NCI-H2196 (cell line): ENCODE results near the gene DPF3.
"Not testable (repeated sequence)": the region's sequence is repeated elsewhere in the genome, so short reads cannot be mapped to it uniquely, and the experiment has no call there.

Source experiments
- DNase-seq: peaks from one replicate; lab custom pipeline; 2025; ENCODE audit not compliant: unreplicated experiment; lab: John Stamatoyannopoulos, UW

The DPF3 gene

DNA sequence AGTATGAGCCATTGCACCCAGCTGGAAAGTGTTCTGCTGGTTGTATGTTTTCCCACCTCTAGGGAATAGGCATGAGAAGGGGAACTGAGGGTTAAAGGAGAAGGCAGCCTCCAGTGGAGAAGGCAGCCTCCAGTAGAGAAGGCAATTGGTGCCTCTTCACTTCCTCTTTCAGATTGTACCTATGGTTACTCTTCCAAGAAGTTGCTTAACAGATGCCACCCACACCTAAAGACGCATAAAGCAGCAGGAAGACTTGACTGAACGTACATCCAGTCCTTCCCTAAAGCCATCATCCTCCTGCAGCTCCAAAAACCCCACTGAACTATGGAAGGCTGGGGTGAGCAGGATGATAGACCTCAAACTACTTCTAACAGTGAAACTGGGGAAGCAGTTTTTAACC, 13.1 kb downstream of the DPF3 start:
- DNase-seq, result no peak

DNA sequence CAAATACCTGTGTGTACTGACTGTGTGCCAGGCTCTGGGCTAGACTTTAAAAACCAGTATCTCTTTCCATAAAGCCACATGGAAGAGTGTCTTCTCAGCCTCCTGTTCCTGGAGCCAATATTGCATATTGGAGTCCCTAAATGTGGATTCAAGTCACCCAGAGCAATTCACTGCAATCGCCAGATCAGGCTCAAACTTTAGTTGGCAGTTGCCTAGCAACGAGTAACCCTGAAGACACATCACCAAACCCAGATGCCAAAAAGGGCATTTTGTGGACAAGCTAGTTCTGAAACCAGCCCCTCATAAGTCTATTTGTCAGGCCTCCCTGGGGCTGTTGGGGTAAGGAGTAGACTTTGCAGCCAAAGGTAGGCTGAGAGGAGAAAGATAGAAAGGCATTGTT, 13.7 kb downstream of the DPF3 start:
- no peak for DNase-seq

GRCh38 chr14:72879431-72879830, 14.5 kb downstream of the DPF3 start:
- no peak for DNase-seq

GRCh38 chr14:72878746-72879145, 15.2 kb downstream of the DPF3 start:
- no peak for DNase-seq

DNA sequence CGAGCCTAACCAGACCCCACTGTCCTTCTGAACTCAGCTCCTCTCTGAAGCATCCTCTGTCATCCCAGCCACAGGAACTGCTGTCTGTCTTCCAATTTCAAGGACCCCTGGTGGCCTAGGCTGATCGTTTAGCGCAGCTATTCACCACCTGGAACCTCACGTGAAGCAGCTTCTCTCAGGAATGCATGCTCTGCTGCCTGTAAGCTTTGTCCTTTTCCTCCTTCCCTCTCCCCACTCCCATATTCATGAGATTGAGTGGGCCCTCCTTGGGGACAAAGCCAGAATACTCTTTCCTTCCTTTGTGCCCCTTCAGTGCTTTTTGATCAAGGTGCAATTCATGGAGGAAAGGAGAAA, 17.2 kb downstream of the DPF3 start:
- no peak for DNase-seq

DNA sequence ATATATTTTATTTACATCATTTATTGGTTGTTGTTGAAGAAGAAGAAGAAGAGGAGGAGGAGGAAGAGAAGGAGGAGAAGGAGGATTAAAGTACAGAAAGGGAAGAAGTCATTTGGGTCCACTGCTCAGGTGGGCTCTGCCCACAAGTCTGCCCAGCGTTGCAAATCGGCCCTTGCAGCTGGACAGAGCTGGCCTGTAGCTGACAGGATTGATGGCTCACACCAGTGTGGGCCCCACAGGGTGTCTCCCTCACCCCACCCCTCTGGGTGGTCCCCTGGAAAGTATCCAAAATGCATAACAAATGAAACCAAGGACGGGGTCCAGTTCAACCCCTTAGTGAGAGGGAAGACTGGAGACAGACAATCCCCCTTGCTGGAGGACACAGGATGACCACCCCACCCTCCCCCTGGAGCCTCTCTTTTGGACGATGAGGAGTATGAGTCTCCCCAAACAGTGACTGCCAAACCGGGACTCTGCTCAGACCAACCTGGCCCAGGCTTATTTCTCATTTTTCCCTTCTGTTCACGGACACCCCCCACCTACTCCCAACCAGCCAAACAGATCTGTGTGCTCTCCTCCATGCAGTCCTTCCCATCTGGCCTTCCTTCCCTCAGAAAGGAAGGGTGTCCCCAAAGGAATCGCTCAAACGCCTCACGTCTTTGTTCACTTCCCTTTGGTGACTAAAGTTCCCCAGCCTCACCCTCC, 17.7 kb downstream of the DPF3 start:
- no peak for DNase-seq

GRCh38 chr14:72870878-72871277, 23.0 kb downstream of the DPF3 start:
- not testable (repeated sequence) for DNase-seq

GRCh38 chr14:72869407-72870329, 24.2 kb downstream of the DPF3 start:
- DNase-seq, result no peak

GRCh38 chr14:72868500-72868899, 25.4 kb downstream of the DPF3 start:
- DNase-seq, result no peak

DNA sequence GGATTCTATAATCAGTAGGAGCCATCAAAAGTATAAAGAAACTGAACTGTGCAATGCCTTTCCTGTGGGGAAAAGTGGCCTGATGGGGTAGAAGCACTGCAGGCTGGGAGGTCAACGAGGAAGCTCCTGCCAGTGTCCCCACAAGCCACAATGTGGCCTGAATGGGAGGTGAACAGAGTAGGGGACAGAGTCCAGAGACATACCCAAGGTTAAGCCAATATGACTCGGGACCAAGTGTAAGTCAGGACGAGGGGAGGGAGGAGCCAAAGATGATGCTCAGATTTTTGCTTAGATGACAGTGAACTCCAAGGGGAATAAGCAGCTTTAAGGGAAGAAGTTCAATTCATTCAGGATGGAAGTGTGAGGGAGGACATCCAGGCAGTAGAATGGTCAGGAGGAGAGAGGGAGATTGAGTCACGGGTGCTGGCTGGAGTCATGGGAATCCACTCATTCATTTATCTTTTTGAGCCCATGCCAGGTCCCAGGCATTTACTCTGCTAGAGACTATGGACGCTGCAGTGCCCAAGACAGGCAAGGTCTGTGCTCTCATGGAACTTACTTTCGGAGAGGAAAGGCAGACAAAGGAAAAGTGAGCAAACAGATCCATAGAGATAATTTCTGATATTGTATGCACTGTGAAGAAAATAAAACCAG, 29.1 kb downstream of the DPF3 start:
- no peak for DNase-seq

- DNase-seq, result no peak
These were observed 30.5 kb downstream of the DPF3 start for GRCh38 chr14:72863216-72864006.

GRCh38 chr14:72856530-72857266, 37.2 kb downstream of the DPF3 start:
- DNase-seq, result no peak

GRCh38 chr14:72855913-72856312, 38.0 kb downstream of the DPF3 start:
- no peak for DNase-seq

GRCh38 chr14:72852194-72852593, 41.7 kb downstream of the DPF3 start:
- DNase-seq, result no peak

DNA sequence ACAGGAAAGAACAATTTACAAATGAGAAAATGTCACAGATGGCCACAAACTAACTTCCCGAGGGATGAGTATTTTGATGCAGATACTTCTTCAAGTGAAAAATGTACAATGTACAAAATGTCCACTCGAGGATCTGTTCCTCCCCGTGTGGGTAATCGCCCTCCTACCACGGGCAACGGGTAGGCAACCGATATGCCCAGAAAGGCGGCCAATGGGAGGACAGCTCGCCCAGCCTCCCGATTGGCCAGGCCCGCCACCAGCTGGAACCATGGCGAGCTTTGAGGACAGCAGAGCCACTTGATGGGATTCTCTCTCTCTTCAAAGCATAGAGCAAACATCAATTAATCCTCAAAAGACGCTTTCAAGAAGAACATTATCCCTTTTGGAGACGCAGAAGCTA, 42.3 kb downstream of the DPF3 start:
- no peak for DNase-seq

DNA sequence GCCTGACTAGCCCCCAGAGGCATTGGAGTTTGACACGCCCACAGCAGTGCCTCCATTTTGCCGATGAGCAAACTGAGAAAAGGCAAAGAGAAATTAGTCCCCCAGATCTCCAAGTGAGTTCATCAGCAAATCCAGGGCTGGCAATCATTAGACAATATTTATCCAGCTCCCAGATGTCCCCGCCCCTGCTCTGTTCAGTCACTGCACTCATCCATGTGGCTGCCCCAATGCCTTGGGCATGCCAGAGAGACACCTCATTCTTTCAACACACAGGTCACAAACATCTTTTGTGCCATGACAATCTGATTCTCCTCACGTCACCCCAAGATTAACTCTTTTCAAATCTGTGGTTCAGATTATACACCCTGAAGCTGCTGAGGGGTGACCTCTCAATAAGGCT, 43.5 kb downstream of the DPF3 start:
- DNase-seq, result no peak

GRCh38 chr14:72849222-72849621, 44.7 kb downstream of the DPF3 start:
- no peak for DNase-seq

- DNase-seq, result no peak
These were observed 46.2 kb downstream of the DPF3 start for GRCh38 chr14:72847721-72848120.

- no peak for DNase-seq
These were observed 48.2 kb downstream of the DPF3 start for GRCh38 chr14:72845683-72846082.

GRCh38 chr14:72845196-72845595, 48.7 kb downstream of the DPF3 start:
- no peak for DNase-seq
